NCI-H128 (cell line): ENCODE data around the gene CCL19.

Experiments used
- DNase-seq: peaks from one replicate; lab custom pipeline; 2025; ENCODE audit not compliant: unreplicated experiment; lab: John Stamatoyannopoulos, UW

The CCL19 gene

GRCh38 chr9:34642679-34643078 lies 48.4 kb downstream of the CCL19 start:
- no peak for DNase-seq
